Lung microvascular endothelial cell (primary cell): ENCODE results near the gene ZNF155. TPM values are rescaled to one million over a fixed set of nuclear protein-coding genes. Genes with fewer than 3 reads are reported as not detected.
"Not testable (repeated sequence)": the region's sequence is repeated elsewhere in the genome, so short reads cannot be mapped to it uniquely, and the experiment has no call there.

ENCODE experiments used
- DNase-seq, 2 donors: peaks; one replicate each; pipeline versions ENCODE4 v3.0.0 to v3.0.0-alpha.2; 2010; ENCODE audit warnings: low read depth in 2 of 2
- total RNA-seq: library from RNA; depleted of rRNA; stranded (reverse); fragments of >200 nt; gene quantifications from 2 replicates; pipeline ENCODE4 v1.2.1, GENCODE V29; 2014

Gene ZNF155
- 5.4 and 7.3 TPM in 2 replicates for total RNA-seq

DNA sequence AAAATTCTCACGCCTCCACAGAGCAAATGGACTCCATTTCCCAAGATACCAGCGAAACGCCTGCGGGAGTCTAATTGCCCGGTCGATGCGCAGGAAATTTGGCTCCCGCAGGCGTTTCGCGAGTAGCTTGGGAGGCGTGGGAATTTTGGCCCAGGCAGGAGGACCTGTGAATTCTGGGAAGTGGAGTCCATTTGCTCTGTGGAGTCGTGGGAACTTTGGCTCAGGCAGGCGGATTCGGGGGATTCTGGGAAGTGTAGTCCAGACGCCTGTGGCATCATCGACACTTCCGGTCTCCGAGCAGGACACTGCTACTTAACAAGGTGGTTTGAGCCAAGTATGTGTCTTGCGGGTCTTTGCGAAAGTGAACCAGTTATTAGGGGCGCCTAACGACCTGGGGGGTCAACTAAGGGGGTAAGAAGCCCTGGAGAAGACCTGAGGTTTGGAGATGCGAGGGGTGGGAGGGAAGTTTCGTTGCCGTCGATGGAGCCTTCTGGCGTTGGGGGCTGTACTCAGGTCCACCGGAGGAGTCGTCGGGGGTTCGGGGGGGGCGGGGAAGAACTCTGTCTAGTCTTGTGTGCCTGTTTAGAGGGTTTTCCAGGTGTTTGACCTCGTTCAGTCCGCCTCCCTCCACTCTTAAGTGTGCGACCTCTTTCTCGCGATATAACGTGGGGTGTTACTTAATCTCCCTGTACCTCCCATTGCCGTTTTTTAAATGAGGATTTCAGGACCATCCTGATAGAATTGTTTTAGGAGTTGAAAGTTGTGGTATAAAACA lies at the start of gene ZNF155:
ZNF155 (plus strand) TSS at position 277 of the 775 bp plus-strand sequence. CDS start 4,356 bp downstream, outside the sequence.
- peak; percentile 95 to 97 for DNase-seq

DNA sequence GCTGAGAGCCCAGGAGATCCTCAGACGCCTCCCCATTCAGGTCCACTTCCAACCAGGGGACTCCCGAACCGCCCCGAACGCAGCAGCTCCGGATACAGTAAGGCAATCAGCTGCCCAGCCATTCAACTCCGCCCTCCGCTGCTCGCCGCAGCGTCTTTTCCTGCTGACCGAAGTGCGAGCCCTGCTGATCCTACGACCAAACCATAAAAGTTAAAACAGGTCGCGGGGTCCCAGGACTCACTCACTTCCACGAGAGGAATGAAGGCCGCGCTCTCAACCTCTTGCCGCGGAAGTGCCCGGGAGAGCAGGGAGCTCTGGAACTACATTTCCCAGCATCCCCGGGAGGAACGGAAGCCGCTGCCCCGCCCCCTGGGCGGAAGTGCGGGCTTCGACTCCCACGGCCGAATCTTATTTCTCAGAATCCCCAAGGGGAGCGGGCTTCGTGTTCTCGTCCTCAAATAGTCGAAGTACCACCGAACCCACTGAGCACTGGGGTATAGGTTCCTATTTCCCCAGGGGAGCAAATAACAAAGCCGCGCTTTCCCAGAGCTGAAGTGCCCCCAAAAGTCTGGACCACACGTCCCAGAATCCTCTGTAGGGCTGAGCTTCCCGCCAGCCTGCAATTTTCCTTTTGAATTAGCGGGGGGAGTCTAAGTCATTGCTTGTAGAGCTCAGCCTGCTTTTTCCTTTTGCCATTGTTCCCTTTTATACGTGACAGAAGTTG lies 48.8 kb upstream of the ZNF155 start, which contains the start of gene ZNF45:
ZNF45 (minus strand) TSS at position 298 of the 724 bp plus-strand sequence. CDS start 13,097 bp downstream, outside the sequence.
- peak; percentile 89 to 91 for DNase-seq

DNA sequence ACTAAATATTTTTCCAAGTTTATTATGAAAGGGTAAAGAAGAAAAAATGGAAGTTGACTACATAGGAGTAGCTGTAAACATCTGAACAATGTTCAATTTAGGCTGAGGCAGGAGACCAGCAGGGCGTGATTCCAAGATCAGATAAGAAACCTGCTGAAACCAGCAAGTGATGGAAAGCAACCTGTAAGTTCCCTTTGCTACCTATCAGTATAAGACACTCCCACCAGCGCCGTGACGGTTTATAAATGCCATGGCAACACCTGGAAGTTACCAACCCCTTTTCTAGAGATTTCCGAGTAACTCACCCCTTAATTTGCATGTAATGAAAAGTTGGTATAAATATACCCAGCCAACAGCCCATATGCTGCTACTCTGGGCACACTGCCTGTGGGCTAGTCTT lies 47.8 kb upstream of the ZNF155 start:
- no peak for DNase-seq

- DNase-seq, result no peak
These were observed 44.3 kb upstream of the ZNF155 start for GRCh38 chr19:43939557-43940260.

DNA sequence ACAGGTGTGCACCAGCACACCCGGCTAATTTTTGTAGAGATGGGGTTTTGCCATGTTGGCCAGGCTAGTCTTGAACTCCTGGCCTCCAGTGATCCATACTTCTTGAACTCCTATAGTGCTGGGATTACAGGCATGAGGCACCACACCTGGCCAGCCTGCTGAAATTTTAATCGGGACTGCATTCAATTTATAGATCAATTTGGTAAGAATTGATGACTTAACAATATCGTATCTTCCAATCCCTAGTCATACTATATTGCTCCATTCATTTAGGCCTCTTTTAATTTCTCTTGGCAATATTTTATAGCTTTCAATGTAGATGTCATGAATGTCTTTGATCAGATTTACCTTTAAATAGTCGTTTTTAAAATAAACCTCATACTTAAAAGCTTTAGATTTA lies 43.3 kb upstream of the ZNF155 start:
- no peak for DNase-seq

- no peak for DNase-seq
These were observed 42.8 kb upstream of the ZNF155 start for GRCh38 chr19:43941209-43941608.

DNA sequence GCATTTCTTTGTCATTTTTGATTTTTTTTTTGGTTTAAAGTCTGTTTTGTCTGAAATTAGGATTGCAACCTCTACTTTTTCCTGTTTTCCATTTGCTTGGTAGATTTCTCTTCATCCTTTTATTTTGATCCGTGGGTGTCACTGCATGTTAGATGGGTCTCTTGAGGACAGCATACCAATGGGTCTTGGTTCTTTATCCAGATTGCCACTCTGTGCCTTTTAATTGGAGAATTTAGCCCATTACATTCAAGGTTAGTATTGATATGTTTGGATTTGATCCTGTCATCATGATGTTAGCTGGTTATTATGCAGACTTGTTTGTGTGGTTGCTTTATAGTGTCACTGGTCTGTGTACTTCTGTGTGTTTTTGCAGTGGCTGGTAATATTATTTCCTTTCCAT lies 36.6 kb upstream of the ZNF155 start:
- not testable (repeated sequence) for DNase-seq

DNA sequence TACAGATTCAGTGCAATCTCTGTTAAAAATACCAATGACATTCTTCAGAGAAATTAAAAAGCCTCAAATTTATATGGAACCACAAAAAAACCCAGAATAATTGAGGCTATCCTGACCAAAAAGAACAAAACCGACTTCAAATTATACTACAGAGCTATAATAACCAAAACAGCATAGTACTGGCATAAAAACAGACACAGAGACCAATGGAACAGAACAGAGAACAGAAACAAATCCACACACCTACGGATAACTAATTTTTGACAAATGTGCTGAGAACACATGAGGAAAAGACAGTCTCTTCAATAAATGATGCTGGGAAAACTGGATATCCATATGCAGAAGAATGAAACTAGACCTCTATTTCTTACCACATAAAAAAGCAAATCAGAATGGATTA lies 34.2 kb upstream of the ZNF155 start:
- DNase-seq, result not testable (repeated sequence)

DNA sequence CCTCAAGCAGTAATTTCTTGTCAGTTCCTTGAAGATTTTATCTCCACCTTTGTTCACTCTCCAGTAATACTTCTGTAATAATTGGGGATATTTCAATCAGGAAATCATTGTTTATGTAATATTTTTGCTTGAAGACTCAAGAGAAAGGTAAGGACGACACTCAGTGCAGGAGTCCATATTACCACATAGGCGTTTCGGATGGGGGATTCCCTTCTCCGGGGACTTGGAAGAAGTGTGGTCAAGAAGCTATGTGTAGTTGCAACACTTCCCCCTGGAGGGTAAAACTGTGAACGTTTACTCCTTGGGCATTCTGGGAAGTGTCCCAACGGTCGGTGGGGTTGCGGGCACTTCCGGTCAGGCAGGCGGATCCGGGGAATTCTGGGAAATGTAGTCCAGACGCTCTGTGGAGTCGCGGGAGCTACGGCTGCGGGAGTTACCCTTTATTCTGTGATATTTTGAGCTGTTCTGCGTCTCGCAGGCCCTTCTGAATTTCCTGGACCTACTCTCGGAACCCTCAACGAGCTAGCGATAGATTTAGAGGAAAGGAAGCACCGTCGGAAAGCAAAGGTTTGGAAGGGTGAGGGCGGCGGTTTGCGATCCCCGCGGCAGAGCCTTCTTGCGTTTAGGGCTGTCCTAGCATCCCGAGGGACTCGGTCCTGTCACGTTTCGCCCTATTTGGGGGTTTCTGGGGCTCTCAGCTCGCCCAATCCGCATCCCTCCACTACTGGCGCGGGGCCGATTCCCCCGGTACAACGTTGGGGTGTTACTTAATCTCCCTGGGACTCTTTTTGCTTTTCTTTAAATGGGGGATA lies 32.9 kb upstream of the ZNF155 start, which contains the start of gene ZNF221:
ZNF221 (plus strand) TSS at position 395 of the 812 bp plus-strand sequence. CDS start 11,499 bp downstream, outside the sequence.
- peak; percentile 84 to 97 for DNase-seq

GRCh38 chr19:43956827-43957226 lies 27.2 kb upstream of the ZNF155 start:
- no peak for DNase-seq

DNA sequence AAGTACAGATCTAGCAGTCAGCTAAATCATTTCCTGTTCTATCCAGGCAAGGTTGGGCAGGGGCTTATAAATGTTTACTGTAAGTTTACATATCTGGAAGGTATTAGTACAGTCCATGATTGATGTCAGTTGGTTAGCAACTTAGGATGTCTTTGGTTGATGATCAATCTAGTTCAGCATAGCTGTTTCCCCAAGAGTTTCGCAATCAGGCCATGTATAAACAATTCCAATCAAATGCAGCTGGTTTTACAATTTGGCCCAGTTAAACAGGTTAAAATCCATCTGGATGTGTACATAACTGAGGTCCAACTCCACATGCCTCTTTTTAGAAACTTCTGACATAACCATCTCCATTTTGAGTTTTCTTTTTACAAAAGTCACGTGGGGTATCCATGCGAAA lies 26.1 kb upstream of the ZNF155 start:
- DNase-seq, result peak in 1 of 2 donors; percentile 36

DNA sequence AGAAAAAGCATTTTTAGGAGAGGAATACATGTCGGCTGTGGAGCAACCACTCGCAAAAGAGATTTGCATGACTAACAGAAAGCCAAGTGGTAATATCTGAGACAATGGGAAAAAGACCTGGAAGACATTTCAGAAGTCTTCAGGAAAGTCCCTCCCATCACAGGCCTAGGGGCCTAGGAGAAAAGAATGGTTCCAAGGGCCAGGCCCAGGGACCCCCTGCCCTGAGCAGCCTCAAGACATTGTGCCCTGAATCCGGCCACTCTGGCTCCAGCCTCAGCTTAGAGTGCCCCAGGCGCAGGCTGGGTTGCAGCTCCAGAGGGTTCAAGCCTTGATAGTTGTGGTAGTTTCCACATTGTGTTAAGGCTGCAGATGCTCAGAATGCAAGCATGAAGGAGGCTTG lies 23.6 kb upstream of the ZNF155 start:
- no peak for DNase-seq

DNA sequence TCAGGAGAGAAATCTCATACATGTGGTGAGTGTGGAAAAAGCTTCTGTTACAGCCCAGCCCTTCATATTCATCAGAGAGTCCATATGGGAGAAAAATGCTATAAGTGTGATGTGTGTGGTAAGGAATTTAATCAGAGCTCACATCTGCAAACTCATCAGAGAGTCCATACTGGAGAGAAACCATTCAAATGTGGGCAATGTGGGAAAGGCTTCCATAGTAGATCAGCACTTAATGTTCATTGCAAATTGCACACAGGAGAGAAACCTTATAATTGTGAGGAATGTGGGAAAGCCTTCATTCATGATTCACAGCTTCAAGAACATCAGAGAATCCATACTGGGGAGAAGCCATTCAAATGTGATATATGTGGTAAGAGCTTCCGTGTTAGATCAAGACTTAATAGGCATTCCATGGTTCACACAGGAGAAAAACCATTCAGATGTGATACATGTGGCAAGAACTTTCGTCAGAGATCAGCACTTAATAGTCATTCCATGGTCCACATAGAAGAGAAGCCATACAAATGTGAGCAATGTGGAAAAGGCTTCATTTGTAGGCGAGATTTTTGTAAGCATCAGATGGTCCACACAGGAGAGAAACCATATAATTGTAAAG lies 17.8 kb upstream of the ZNF155 start:
- no peak for DNase-seq

DNA sequence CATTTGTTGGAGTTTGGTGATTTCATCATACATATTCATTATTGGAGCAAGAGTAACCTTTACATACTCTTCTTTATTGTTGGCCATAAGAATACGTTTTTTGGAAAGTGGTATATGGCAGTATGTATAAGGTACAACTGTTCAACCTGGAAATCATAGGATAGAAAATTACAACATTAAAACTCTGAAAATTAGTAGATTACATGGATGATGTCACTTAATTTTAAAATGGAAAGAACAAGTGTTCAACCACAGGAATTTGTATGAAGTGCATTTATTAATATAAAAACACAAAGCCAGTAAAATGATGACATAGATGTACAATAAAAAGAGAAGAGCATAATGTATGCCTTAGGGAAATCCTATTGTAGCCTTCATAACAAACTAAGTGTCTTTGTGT lies 7.3 kb upstream of the ZNF155 start:
- no peak for DNase-seq

DNA sequence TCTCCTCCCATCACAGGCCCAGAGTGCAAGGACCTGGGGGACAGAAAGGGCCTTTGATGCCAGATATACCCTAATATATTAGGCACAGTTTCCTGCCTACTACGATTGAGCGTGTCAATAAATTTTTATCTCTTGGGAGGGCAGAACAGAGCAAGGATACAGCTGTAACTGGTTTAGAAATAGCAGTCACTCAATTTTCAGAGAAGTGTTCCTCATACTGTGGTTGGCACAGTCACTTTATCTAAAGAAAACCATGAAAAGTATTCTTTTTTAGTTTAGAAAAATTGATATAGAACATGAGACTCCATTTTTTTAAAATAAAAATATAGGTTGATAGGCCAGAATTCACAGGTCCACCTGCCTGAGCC lies 460 bp upstream of the ZNF155 start:
- DNase-seq, result no peak

GRCh38 chr19:43984687-43985000 lies 656 bp downstream of the ZNF155 start:
- no peak for DNase-seq

DNA sequence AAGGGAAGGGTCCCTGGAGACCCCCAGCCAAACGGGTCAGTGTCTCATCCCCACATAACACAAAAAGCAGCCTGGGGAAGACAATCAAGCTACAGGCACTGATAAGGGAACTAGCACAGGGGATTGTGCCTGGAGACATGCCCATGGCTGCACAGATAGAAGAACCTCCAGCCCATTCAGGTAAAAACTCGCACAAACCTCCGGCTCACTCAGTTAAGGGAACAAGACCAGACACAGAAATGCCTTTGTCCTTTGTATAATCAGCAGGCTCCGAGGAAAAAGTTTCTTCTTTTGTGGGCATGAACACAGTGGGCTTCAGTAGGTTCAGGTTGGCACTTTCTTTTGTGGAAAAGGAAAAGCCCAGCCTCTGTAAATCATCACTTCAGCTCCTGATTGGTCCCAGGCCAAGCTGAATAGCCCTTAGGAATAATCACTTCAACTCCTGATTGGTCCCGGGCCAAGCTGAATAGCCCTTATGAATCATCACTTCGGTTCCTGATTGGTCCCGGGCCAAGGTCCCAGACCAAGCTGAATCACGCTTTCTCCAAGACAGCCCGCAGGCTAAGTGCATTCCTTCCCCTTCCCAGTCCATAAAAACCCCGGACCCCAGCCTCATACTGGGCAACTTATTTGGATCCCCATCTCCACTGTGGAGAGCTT lies 13.8 kb downstream of the ZNF155 start:
- peak in 1 of 2 donors; percentile 16 for DNase-seq

- no peak for DNase-seq
These were observed 18.2 kb downstream of the ZNF155 start for GRCh38 chr19:44002212-44002565.

GRCh38 chr19:44002566-44003460 lies 18.8 kb downstream of the ZNF155 start, which contains the start of gene ZNF230:
Gene ZNF230 (plus strand): TSS chr19:44002957. CDS start chr19:44007079, 4,122 bp downstream.
- peak; percentile 94 to 96 for DNase-seq
